HCT116 (cell line): ENCODE measurements around the gene CNPY1. TPM values are rescaled to one million over a fixed set of nuclear protein-coding genes. Genes with fewer than 3 reads are reported as not detected.

Experiments
- ATAC-seq: fragments of 200-7000 bp; cut with Tn5 transposase; 2 replicates; pipeline ENCODE4 v1.9.1; 2020; ENCODE audit warnings: mild to moderate bottlenecking, moderate library complexity
- BruUV-seq: library from RNA; stranded (reverse); fragments of 400-500 nt; replicated peaks from 2 replicates; lab custom pipeline; 2021; lab: Mats Ljungman, UMichigan
- CTCF ChIA-PET: fragments of 300-600 bp; sonication (Branson Sonifier 250); formaldehyde crosslinking; loops from one replicate; lab custom pipeline; 2021; ENCODE audit warnings: antibody characterized with exemption; lab: Charles Lee
- POLR2A ChIA-PET: fragments of 300-600, 350-600 bp; sonication (Branson Sonifier 250); formaldehyde crosslinking; loops from one replicate; lab custom pipeline; 2021; ENCODE audit warnings: antibody characterized with exemption; lab: Charles Lee
- RAD21 ChIA-PET, 2 experiments: fragments of 300-600 bp; sonication (Branson Sonifier 250); formaldehyde crosslinking; loops; one replicate each; lab custom pipeline; 2023; ENCODE audit warnings: low total read pairs in 2 of 2; ENCODE audit not compliant: uncharacterized antibody in 2 of 2, unreplicated experiment in 2 of 2, low non-redundant PET in 1 of 2; lab: Charles Lee
- DNase-seq: peaks from one replicate; pipeline ENCODE4 v3.0.0-alpha.2; 2010; ENCODE audit warnings: low read depth, low spot score
- H2AFZ ChIP-seq: fragments of 200-600 bp; shearing (Covaris generic), sonication (generic); 2 replicates; pipeline ENCODE4 v1.6.1; 2017; ENCODE audit warnings: low read depth, mixed run types, mixed read lengths, antibody characterized with exemption, low read length; ENCODE audit not compliant: poor library complexity, severe bottlenecking
- H3K27ac ChIP-seq: 2 replicates; pipeline ENCODE4 v1.5.1; 2012; ENCODE audit warnings: low read depth, low read length
- H3K27me3 ChIP-seq: fragments of 200-600 bp; sonication (generic); 2 replicates; pipeline ENCODE4 v1.6.1; 2016; ENCODE audit warnings: mixed run types, low read length, mixed read lengths; ENCODE audit not compliant: insufficient read depth
- H3K36me3 ChIP-seq, 2 experiments: fragments of 200-500 bp in 1 of 2; fragments of 200-600 bp in 1 of 2; sonication (Bioruptor generic) in 1 of 2; sonication (generic) in 1 of 2; 2 replicates each; pipeline versions ENCODE4 v1.5.1 to v1.6.1; 2014 to 2016; ENCODE audit warnings: low read length in 2 of 2, inconsistent platforms in 1 of 2, mixed read lengths in 1 of 2, mixed run types in 1 of 2; ENCODE audit not compliant: insufficient read depth in 2 of 2, control insufficient read depth in 1 of 2
- H3K4me1 ChIP-seq, 2 experiments: fragments of 200-600 bp in 1 of 2; sonication (generic) in 1 of 2; 2 replicates each; pipeline versions ENCODE4 v1.5.1 to v1.6.1; 2012 to 2017; ENCODE audit warnings: low read length in 2 of 2, inconsistent platforms in 1 of 2, mild to moderate bottlenecking in 1 of 2, mixed read lengths in 1 of 2, mixed run types in 1 of 2, moderate library complexity in 1 of 2; ENCODE audit not compliant: insufficient read depth in 2 of 2, control insufficient read depth in 1 of 2
- H3K4me2 ChIP-seq: fragments of 200-600 bp; sonication (generic); 2 replicates; pipeline ENCODE4 v1.6.1; 2017; ENCODE audit warnings: mixed run types, low read length, mixed read lengths
- H3K4me3 ChIP-seq, 2 experiments: fragments of 200-600 bp in 1 of 2; sonication (generic) in 1 of 2; replicated peaks in 1 of 2; 2 replicates each; pipeline ENCODE4 v1.5.1; 2011 to 2016; ENCODE audit warnings: low read length in 2 of 2, control low read depth in 1 of 2, low read depth in 1 of 2, mild to moderate bottlenecking in 1 of 2, mixed read lengths in 1 of 2, mixed run types in 1 of 2
- H3K79me2 ChIP-seq: fragments of 200-600 bp; sonication (generic); 2 replicates; pipeline ENCODE4 v1.6.1; 2017; ENCODE audit warnings: mild to moderate bottlenecking, mixed run types, low read length, moderate library complexity, mixed read lengths; ENCODE audit not compliant: insufficient read depth
- H3K9ac ChIP-seq: fragments of 200-600 bp; sonication (generic); 2 replicates; pipeline ENCODE4 v1.6.1; 2016; ENCODE audit warnings: low read length, mixed read lengths
- H3K9me2 ChIP-seq: fragments of 200-600 bp; sonication (generic), shearing (Covaris generic); 2 replicates; pipeline ENCODE4 v1.6.1; 2017; ENCODE audit warnings: mixed run types, mild to moderate bottlenecking, moderate library complexity; ENCODE audit not compliant: insufficient read depth
- H3K9me3 ChIP-seq, 2 experiments: fragments of 200-500 bp in 1 of 2; fragments of 200-600 bp in 1 of 2; sonication (Bioruptor generic) in 1 of 2; sonication (generic) in 1 of 2; 2 replicates each; pipeline ENCODE4 v1.6.1; 2014 to 2017; ENCODE audit warnings: low read length in 2 of 2, mixed read lengths in 2 of 2, inconsistent platforms in 1 of 2, low read depth in 1 of 2, mild to moderate bottlenecking in 1 of 2, mixed run types in 1 of 2, moderate library complexity in 1 of 2; ENCODE audit not compliant: control insufficient read depth in 1 of 2, insufficient read depth in 1 of 2
- H4K20me1 ChIP-seq: fragments of 200-600 bp; sonication (generic), shearing (Covaris generic); 2 replicates; pipeline ENCODE4 v1.6.1; 2017; ENCODE audit warnings: mixed run types, mild to moderate bottlenecking, moderate library complexity; ENCODE audit not compliant: insufficient read depth
- ATF3 ChIP-seq: IDR thresholded peaks from 2 replicates; pipeline ENCODE4 v1.6.1; 2012
- CBX3 ChIP-seq: IDR thresholded peaks from 2 replicates; pipeline ENCODE4 v1.6.1; 2012; ENCODE audit warnings: low read depth
- CEBPB ChIP-seq: IDR thresholded peaks from 2 replicates; pipeline ENCODE4 v1.6.1; 2012; ENCODE audit warnings: low read depth
- EGR1 ChIP-seq: IDR thresholded peaks from 2 replicates; pipeline ENCODE4 v1.6.1; 2012; ENCODE audit warnings: low read depth
- EZH2 ChIP-seq: fragments of 200-600 bp; sonication (generic); IDR thresholded peaks from 2 replicates; pipeline ENCODE4 v1.6.1; 2017; ENCODE audit warnings: antibody characterized with exemption, mixed run types
- FOSL1 ChIP-seq: IDR thresholded peaks from 2 replicates; pipeline ENCODE4 v1.6.1; 2012; ENCODE audit warnings: low read depth
- POLR2A ChIP-seq: IDR thresholded peaks from 2 replicates; pipeline ENCODE4 v1.7.0; 2011; ENCODE audit warnings: borderline replicate concordance; ENCODE audit not compliant: insufficient read depth, insufficient read length; ENCODE audit errors: extremely low read depth
- POLR2AphosphoS5 ChIP-seq: IDR thresholded peaks from 2 replicates; pipeline ENCODE4 v1.6.1; 2011; ENCODE audit warnings: mild to moderate bottlenecking, low read depth, low read length, moderate library complexity
- SP1 ChIP-seq: IDR thresholded peaks from 2 replicates; pipeline ENCODE4 v1.6.1; 2012; ENCODE audit warnings: low read depth
- ZBTB33 ChIP-seq: IDR thresholded peaks from 2 replicates; pipeline ENCODE4 v1.6.1; 2011; ENCODE audit warnings: mild to moderate bottlenecking, low read length, moderate library complexity; ENCODE audit not compliant: insufficient replicate concordance; ENCODE audit errors: extremely low read depth
- ZNF274 ChIP-seq: fragments of 200-500 bp; sonication (Bioruptor generic); IDR thresholded peaks from 2 replicates; pipeline ENCODE4 v1.6.1; 2014; ENCODE audit warnings: mild to moderate bottlenecking, low read depth, low read length, inconsistent platforms
- intact Hi-C: fragments of 100-400 bp; cut with micrococcal nuclease; formaldehyde crosslinking; loops from 2 replicates; pipeline ENCODE4 v1.10.0; 2022
- total RNA-seq: library from RNA; stranded (reverse); gene quantifications from one replicate; pipeline ENCODE4 v1.2.1, GENCODE V29; 2021; ENCODE audit not compliant: unreplicated experiment

The CNPY1 gene
- total RNA-seq, 1 experiment from 2014 or later, result not detected

DNA sequence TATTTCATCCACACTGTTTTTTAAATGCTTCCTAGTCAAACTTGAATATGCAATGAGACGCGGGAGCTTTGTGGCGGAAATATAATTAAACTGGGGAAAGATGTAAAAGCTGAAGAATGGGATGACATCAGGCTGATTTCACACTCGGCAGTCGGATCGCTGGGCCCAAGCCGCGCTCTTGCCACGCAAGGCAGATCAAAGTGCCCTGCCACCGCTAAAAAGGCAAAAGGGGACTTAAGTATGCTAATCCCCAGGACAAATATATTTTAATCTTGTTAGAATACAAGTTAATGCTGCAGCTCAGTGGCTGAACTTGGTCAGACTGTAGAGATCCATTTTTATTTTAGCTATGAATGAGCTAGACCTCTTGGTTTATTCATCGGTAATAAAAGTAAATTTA lies 74.6 kb downstream of the CNPY1 start:
- Histone ChIP-seq H3K27ac (no peak overlapping the region), H3K27me3 (peaks cover 9% of the 10 kb centered on the region; the same call in 1 of the 2 replicates), H3K9me2 (no peaks in the 10 kb centered on the region), H3K36me3 (no peaks in the 10 kb centered on the region), H4K20me1 (no peaks in the 10 kb centered on the region), H3K9ac (no peak overlapping the region), H2AFZ (no peak overlapping the region), H3K9me3 (no peaks in the 10 kb centered on the region), H3K4me2 (no peak overlapping the region), H3K79me2 (no peaks in the 10 kb centered on the region), H3K4me3 (no peak overlapping the region), H3K4me1 (no peaks in the 10 kb centered on the region)
- intact Hi-C loops, result no loop called here
- ATAC-seq, result no peak
- no TSS peak for BruUV-seq
- RAD21 ChIA-PET, result no interaction called here
- TF ChIP-seq CEBPB (no peak), POLR2AphosphoS5 (no peak), ZNF274 (no peak), ATF3 (no peak), EZH2 (no peak), ZBTB33 (no peak), FOSL1 (no peak), SP1 (no peak), EGR1 (no peak), CBX3 (no peak), POLR2A (no peak)
- CTCF ChIA-PET, result no interaction called here
- DNase-seq, result no peak
- POLR2A ChIA-PET, result no interaction called here
